Adipocyte (in vitro differentiated cells): ENCODE measurements around the gene RAB17.
"Not testable (repeated sequence)": the region's sequence is repeated elsewhere in the genome, so short reads cannot be mapped to it uniquely, and the experiment has no call there.

Experiments
- DNase-seq: peaks from one replicate; pipeline ENCODE4 v3.0.0-alpha.2; 2015; ENCODE audit warnings: low read depth
- H3K27me3 ChIP-seq: replicated peaks from 2 replicates; pipeline ENCODE4 v1.7.0; 2013; ENCODE audit warnings: mild to moderate bottlenecking, low read length, moderate library complexity; ENCODE audit not compliant: control insufficient read depth, insufficient read depth
- H3K36me3 ChIP-seq: 2 replicates; pipeline ENCODE4 v1.7.0; 2013; ENCODE audit warnings: low read length, mild to moderate bottlenecking, moderate library complexity; ENCODE audit not compliant: control insufficient read depth, insufficient read depth, severe bottlenecking
- H3K4me1 ChIP-seq: 2 replicates; pipeline ENCODE4 v1.7.0; 2013; ENCODE audit warnings: mild to moderate bottlenecking, low read length, moderate library complexity; ENCODE audit not compliant: control insufficient read depth, insufficient read depth
- H3K4me3 ChIP-seq: 2 replicates; pipeline ENCODE4 v1.7.0; 2013; ENCODE audit warnings: mild to moderate bottlenecking, low read length, moderate library complexity
- H3K9ac ChIP-seq: 2 replicates; pipeline ENCODE4 v1.7.0; 2013; ENCODE audit warnings: mild to moderate bottlenecking, low read length, moderate library complexity
- H3K9me3 ChIP-seq: 2 replicates; pipeline ENCODE4 v1.7.0; 2013; ENCODE audit warnings: mild to moderate bottlenecking, low read length, moderate library complexity; ENCODE audit not compliant: control insufficient read depth

Gene RAB17

GRCh38 chr2:237596520-237597195, 6.1 kb upstream of the RAB17 start:
- H3K27me3 ChIP-seq, result no peaks in the 10 kb centered on the region
- H3K9ac ChIP-seq, result no peak overlapping the region
- peaks cover 13% of the 10 kb centered on the region for H3K4me1 ChIP-seq
- no peaks in the 10 kb centered on the region for H3K9me3 ChIP-seq
- no peak overlapping the region for H3K4me3 ChIP-seq
- H3K36me3 ChIP-seq, result no peaks in the 10 kb centered on the region
- DNase-seq, result no peak

- not testable (repeated sequence) for DNase-seq, H3K4me3 ChIP-seq, H3K9me3 ChIP-seq, H3K27me3 ChIP-seq, H3K9ac ChIP-seq, H3K36me3 ChIP-seq
- H3K4me1 ChIP-seq, result peaks cover 13% of the 10 kb centered on the region
Measured at GRCh38 chr2:237595829-237596519, 5.4 kb upstream of the RAB17 start.

GRCh38 chr2:237594514-237594871, 4.0 kb upstream of the RAB17 start:
- Histone ChIP-seq H3K9me3 (no peaks in the 10 kb centered on the region), H3K4me3 (no peak overlapping the region), H3K9ac (no peak overlapping the region), H3K4me1 (no peaks in the 10 kb centered on the region), H3K36me3 (no peaks in the 10 kb centered on the region), H3K27me3 (no peaks in the 10 kb centered on the region)
- no peak for DNase-seq

GRCh38 chr2:237593596-237594320, 3.2 kb upstream of the RAB17 start:
- Histone ChIP-seq H3K4me1 (no peaks in the 10 kb centered on the region), H3K4me3 (no peak overlapping the region), H3K27me3 (no peaks in the 10 kb centered on the region), H3K9me3 (no peaks in the 10 kb centered on the region), H3K9ac (no peak overlapping the region), H3K36me3 (no peaks in the 10 kb centered on the region)
- no peak for DNase-seq

GRCh38 chr2:237593036-237593435, 2.5 kb upstream of the RAB17 start:
- no peaks in the 10 kb centered on the region for H3K9me3 ChIP-seq
- no peak overlapping the region for H3K9ac ChIP-seq
- no peak overlapping the region for H3K4me3 ChIP-seq
- H3K4me1 ChIP-seq, result no peaks in the 10 kb centered on the region
- DNase-seq, result no peak
- H3K27me3 ChIP-seq, result no peaks in the 10 kb centered on the region
- H3K36me3 ChIP-seq, result no peaks in the 10 kb centered on the region

- H3K27me3 ChIP-seq, result no peaks in the 10 kb centered on the region
- H3K9ac ChIP-seq, result no peak overlapping the region
- H3K36me3 ChIP-seq, result no peaks in the 10 kb centered on the region
- no peak for DNase-seq
- no peaks in the 10 kb centered on the region for H3K9me3 ChIP-seq
- H3K4me1 ChIP-seq, result no peaks in the 10 kb centered on the region
- H3K4me3 ChIP-seq, result no peak overlapping the region
Measured at GRCh38 chr2:237592425-237592980, 2.0 kb upstream of the RAB17 start.

GRCh38 chr2:237591141-237591881, 777 bp upstream of the RAB17 start:
- H3K9ac ChIP-seq, result no peak overlapping the region
- no peak for DNase-seq
- no peaks in the 10 kb centered on the region for H3K4me1 ChIP-seq
- H3K9me3 ChIP-seq, result no peaks in the 10 kb centered on the region
- H3K27me3 ChIP-seq, result no peaks in the 10 kb centered on the region
- no peak overlapping the region for H3K4me3 ChIP-seq
- H3K36me3 ChIP-seq, result no peaks in the 10 kb centered on the region

- no peak for DNase-seq
- Histone ChIP-seq H3K9ac (no peak overlapping the region), H3K36me3 (no peaks in the 10 kb centered on the region), H3K4me1 (no peaks in the 10 kb centered on the region), H3K27me3 (no peaks in the 10 kb centered on the region), H3K4me3 (no peak overlapping the region), H3K9me3 (no peaks in the 10 kb centered on the region)
Measured at GRCh38 chr2:237588044-237588696, 2.4 kb downstream of the RAB17 start.

- no peaks in the 10 kb centered on the region for H3K36me3 ChIP-seq
- H3K4me1 ChIP-seq, result peaks cover 12% of the 10 kb centered on the region
- H3K27me3 ChIP-seq, result no peaks in the 10 kb centered on the region
- no peaks in the 10 kb centered on the region for H3K9me3 ChIP-seq
- H3K4me3 ChIP-seq, result no peak overlapping the region
- DNase-seq, result no peak
- no peak overlapping the region for H3K9ac ChIP-seq
Measured at GRCh38 chr2:237585590-237586221, 4.8 kb downstream of the RAB17 start.
